WTC11 (cell line): ENCODE measurements around the gene PIERCE2.

ENCODE experiments used
- ATF2 ChIP-seq: sonication (generic); formaldehyde crosslinking; IDR thresholded peaks from 2 replicates; pipeline ENCODE4 v1.8.1; 2022; ENCODE audit warnings: low read depth, missing genetic modification reagents, borderline replicate concordance
- CREB1 ChIP-seq: sonication (generic); formaldehyde crosslinking; IDR thresholded peaks from 2 replicates; pipeline ENCODE4 v1.8.0; 2023; ENCODE audit warnings: mild to moderate bottlenecking, missing genetic modification reagents
- CTCF ChIP-seq: fragments of 200-600 bp; IDR thresholded peaks from 2 replicates; pipeline ENCODE4 v1.8.0; 2022; ENCODE audit warnings: antibody characterized with exemption
- ETV6 ChIP-seq: sonication (generic); formaldehyde crosslinking; IDR thresholded peaks from 2 replicates; pipeline ENCODE4 v1.8.1; 2022; ENCODE audit warnings: mild to moderate bottlenecking, missing genetic modification reagents
- PREB ChIP-seq: sonication (generic); formaldehyde crosslinking; IDR thresholded peaks from 2 replicates; pipeline ENCODE4 v1.8.1; 2022; ENCODE audit warnings: mild to moderate bottlenecking, missing genetic modification reagents, moderate library complexity, borderline replicate concordance
- SMAD3 ChIP-seq: sonication (generic); formaldehyde crosslinking; IDR thresholded peaks from 2 replicates; pipeline ENCODE4 v1.8.0; 2022; ENCODE audit warnings: missing genetic modification reagents, mild to moderate bottlenecking, borderline replicate concordance
- TCF7 ChIP-seq: sonication (generic); formaldehyde crosslinking; IDR thresholded peaks from 2 replicates; pipeline ENCODE4 v1.8.0; 2022; ENCODE audit warnings: mild to moderate bottlenecking, low read depth, missing genetic modification reagents, moderate library complexity
- ZBTB21 ChIP-seq: sonication (generic); formaldehyde crosslinking; IDR thresholded peaks from 2 replicates; pipeline ENCODE4 v1.8.1; 2023; ENCODE audit warnings: mild to moderate bottlenecking, missing genetic modification reagents, borderline replicate concordance
- ZNF121 ChIP-seq: sonication (generic); formaldehyde crosslinking; IDR thresholded peaks from 2 replicates; pipeline ENCODE4 v1.8.0; 2023; ENCODE audit warnings: missing genetic modification reagents
- TF ChIP-seq, protein P1 (sequence below): fragments of 250-450 bp; sonication (Bioruptor Pico); IDR thresholded peaks from 2 replicates; pipeline ENCODE4 v2.1.2; 2022; ENCODE audit warnings: mild to moderate bottlenecking, moderate library complexity
- TF ChIP-seq, protein P2 (sequence below): sonication (generic); formaldehyde crosslinking; IDR thresholded peaks from 2 replicates; pipeline ENCODE4 v1.8.0; 2023; ENCODE audit warnings: mild to moderate bottlenecking, missing genetic modification reagents

- TF ChIP-seq CTCF (no peak), SMAD3 (CRISPR knock-in tag) (no peak), ATF2 (no peak), CREB1 (CRISPR knock-in tag) (no peak), ETV6 (CRISPR knock-in tag) (no peak), ZNF121 (CRISPR knock-in tag) (no peak), PREB (no peak), TCF7 (CRISPR knock-in tag) (no peak), ZBTB21 (no peak)
- TF ChIP-seq, protein P1, sequence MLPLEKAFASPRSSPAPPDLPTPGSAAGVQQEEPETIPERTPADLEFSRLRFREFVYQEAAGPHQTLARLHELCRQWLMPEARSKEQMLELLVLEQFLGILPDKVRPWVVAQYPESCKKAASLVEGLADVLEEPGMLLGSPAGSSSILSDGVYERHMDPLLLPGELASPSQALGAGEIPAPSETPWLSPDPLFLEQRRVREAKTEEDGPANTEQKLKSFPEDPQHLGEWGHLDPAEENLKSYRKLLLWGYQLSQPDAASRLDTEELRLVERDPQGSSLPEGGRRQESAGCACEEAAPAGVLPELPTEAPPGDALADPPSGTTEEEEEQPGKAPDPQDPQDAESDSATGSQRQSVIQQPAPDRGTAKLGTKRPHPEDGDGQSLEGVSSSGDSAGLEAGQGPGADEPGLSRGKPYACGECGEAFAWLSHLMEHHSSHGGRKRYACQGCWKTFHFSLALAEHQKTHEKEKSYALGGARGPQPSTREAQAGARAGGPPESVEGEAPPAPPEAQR (CRISPR knock-in tag) = no peak
- TF ChIP-seq, protein P2, sequence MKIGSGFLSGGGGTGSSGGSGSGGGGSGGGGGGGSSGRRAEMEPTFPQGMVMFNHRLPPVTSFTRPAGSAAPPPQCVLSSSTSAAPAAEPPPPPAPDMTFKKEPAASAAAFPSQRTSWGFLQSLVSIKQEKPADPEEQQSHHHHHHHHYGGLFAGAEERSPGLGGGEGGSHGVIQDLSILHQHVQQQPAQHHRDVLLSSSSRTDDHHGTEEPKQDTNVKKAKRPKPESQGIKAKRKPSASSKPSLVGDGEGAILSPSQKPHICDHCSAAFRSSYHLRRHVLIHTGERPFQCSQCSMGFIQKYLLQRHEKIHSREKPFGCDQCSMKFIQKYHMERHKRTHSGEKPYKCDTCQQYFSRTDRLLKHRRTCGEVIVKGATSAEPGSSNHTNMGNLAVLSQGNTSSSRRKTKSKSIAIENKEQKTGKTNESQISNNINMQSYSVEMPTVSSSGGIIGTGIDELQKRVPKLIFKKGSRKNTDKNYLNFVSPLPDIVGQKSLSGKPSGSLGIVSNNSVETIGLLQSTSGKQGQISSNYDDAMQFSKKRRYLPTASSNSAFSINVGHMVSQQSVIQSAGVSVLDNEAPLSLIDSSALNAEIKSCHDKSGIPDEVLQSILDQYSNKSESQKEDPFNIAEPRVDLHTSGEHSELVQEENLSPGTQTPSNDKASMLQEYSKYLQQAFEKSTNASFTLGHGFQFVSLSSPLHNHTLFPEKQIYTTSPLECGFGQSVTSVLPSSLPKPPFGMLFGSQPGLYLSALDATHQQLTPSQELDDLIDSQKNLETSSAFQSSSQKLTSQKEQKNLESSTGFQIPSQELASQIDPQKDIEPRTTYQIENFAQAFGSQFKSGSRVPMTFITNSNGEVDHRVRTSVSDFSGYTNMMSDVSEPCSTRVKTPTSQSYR = no peak
Observed at GRCh38 chr15:55389264-55389607, 19.1 kb upstream of the PIERCE2 start.
